HEK293 (cell line): ENCODE data around the gene C9orf153.

Experiments
- CTCF ChIA-PET: fragments of 350-600 bp; formaldehyde crosslinking; extraction: SDS; loops from one replicate; lab custom pipeline; 2021; ENCODE audit warnings: antibody characterized with exemption; lab: Yijun Ruan, JAX
- POLR2A ChIA-PET: fragments of 300-600 bp; formaldehyde crosslinking; extraction: SDS; loops from one replicate; lab custom pipeline; 2020; ENCODE audit warnings: antibody characterized with exemption, inconsistent platforms; lab: Yijun Ruan, JAX
- H3K27ac ChIP-seq: fragments of 200-500 bp; sonication (Bioruptor generic); 2 replicates; pipeline ENCODE4 v1.5.1; 2014; ENCODE audit warnings: low read depth, low read length, control low read depth, inconsistent platforms; ENCODE audit errors: extremely low read depth
- H3K36me3 ChIP-seq, 2 experiments: fragments of 200-500 bp in 1 of 2; sonication (Bioruptor generic) in 1 of 2; 1 replicate in 1 of 2; 2 replicates in 1 of 2; pipeline ENCODE4 v1.5.1; 2014 to 2017; ENCODE audit warnings: inconsistent platforms in 2 of 2, low read length in 2 of 2; ENCODE audit not compliant: control insufficient read depth in 2 of 2, insufficient read depth in 1 of 2
- H3K4me1 ChIP-seq: fragments of 200-500 bp; sonication (Bioruptor generic); 2 replicates; pipeline ENCODE4 v1.5.1; 2014; ENCODE audit warnings: mild to moderate bottlenecking, low read length, inconsistent platforms; ENCODE audit not compliant: control insufficient read depth, insufficient read depth
- H3K4me3 ChIP-seq: 2 replicates; pipeline ENCODE4 v1.5.1; 2011; ENCODE audit warnings: low read depth, mild to moderate bottlenecking, control low read depth, low read length, moderate library complexity
- H3K9me3 ChIP-seq: fragments of 200-500 bp; sonication (Bioruptor generic); 2 replicates; pipeline ENCODE4 v1.5.1; 2014; ENCODE audit warnings: low read depth, low read length, inconsistent platforms; ENCODE audit not compliant: control insufficient read depth, insufficient read depth
- BCL11B ChIP-seq: fragments of 450-650 bp; formaldehyde crosslinking; IDR thresholded peaks from 2 replicates; pipeline ENCODE4 v1.5.1; 2016; ENCODE audit warnings: low read depth, missing biosample characterization, missing genetic modification characterization
- CTCF ChIP-seq: fragments of 450-650 bp; formaldehyde crosslinking; IDR thresholded peaks from 2 replicates; pipeline ENCODE4 v1.5.1; 2016; ENCODE audit warnings: missing biosample characterization, missing genetic modification characterization
- EGR2 ChIP-seq: fragments of 450-650 bp; formaldehyde crosslinking; IDR thresholded peaks from 2 replicates; pipeline ENCODE4 v1.5.1; 2016; ENCODE audit warnings: low read depth, missing biosample characterization, missing genetic modification characterization
- HOXA7 ChIP-seq: sonication (generic); formaldehyde crosslinking; IDR thresholded peaks from 2 replicates; pipeline ENCODE4 v1.8.1; 2022; ENCODE audit warnings: missing genetic modification reagents, borderline replicate concordance
- PRDM1 ChIP-seq: fragments of 450-650 bp; formaldehyde crosslinking; IDR thresholded peaks from 2 replicates; pipeline ENCODE4; 2016; ENCODE audit warnings: missing biosample characterization, missing genetic modification characterization
- ZBTB21 ChIP-seq: fragments of 450-650 bp; formaldehyde crosslinking; IDR thresholded peaks from 2 replicates; pipeline ENCODE4 v1.5.1; 2017; ENCODE audit warnings: missing biosample characterization, missing genetic modification characterization
- ZBTB6 ChIP-seq: fragments of 450-650 bp; formaldehyde crosslinking; IDR thresholded peaks from 2 replicates; pipeline ENCODE4 v1.5.1; 2017; ENCODE audit warnings: missing biosample characterization, missing genetic modification characterization
- ZNF214 ChIP-seq: fragments of 450-650 bp; formaldehyde crosslinking; IDR thresholded peaks from 2 replicates; pipeline ENCODE4 v1.5.1; 2017; ENCODE audit warnings: missing biosample characterization, mild to moderate bottlenecking, missing genetic modification characterization, borderline replicate concordance
- ZNF23 ChIP-seq: fragments of 450-650 bp; formaldehyde crosslinking; IDR thresholded peaks from 2 replicates; pipeline ENCODE4 v1.5.1; 2016; ENCODE audit warnings: missing biosample characterization, missing genetic modification characterization, borderline replicate concordance
- ZNF280D ChIP-seq: fragments of 450-650 bp; formaldehyde crosslinking; IDR thresholded peaks from 2 replicates; pipeline ENCODE4 v1.5.1; 2016; ENCODE audit warnings: missing biosample characterization, missing genetic modification characterization
- ZNF354C ChIP-seq: fragments of 450-650 bp; formaldehyde crosslinking; IDR thresholded peaks from 2 replicates; pipeline ENCODE4 v1.5.1; 2016; ENCODE audit warnings: missing biosample characterization, missing genetic modification characterization, low read depth, borderline replicate concordance
- ZNF513 ChIP-seq: fragments of 450-650 bp; IDR thresholded peaks from 2 replicates; pipeline ENCODE4 v1.5.1; 2018; ENCODE audit warnings: missing biosample characterization, missing genetic modification characterization
- ZNF514 ChIP-seq: fragments of 450-650 bp; formaldehyde crosslinking; IDR thresholded peaks from 2 replicates; pipeline ENCODE4 v1.5.1; 2016; ENCODE audit warnings: missing biosample characterization, missing genetic modification characterization
- ZNF544 ChIP-seq: fragments of 450-650 bp; formaldehyde crosslinking; IDR thresholded peaks from 2 replicates; pipeline ENCODE4 v1.5.0; 2017; ENCODE audit warnings: missing biosample characterization, missing genetic modification characterization
- ZNF571 ChIP-seq: fragments of 450-650 bp; formaldehyde crosslinking; IDR thresholded peaks from 2 replicates; pipeline ENCODE4 v1.5.0; 2017; ENCODE audit warnings: missing biosample characterization, missing genetic modification characterization
- ZNF670 ChIP-seq: fragments of 450-650 bp; formaldehyde crosslinking; IDR thresholded peaks from 2 replicates; pipeline ENCODE4 v1.5.1; 2016; ENCODE audit warnings: missing biosample characterization, missing genetic modification characterization, low read depth
- ZNF830 ChIP-seq: fragments of 450-650 bp; IDR thresholded peaks from 2 replicates; pipeline ENCODE4 v1.5.0; 2018; ENCODE audit warnings: missing biosample characterization, missing genetic modification characterization, low read depth, mild to moderate bottlenecking, moderate library complexity

Gene C9orf153

GRCh38 chr9:86257391-86257790 is 2.1 kb downstream of the C9orf153 start (continued):
- TF ChIP-seq ZNF280D (no peak), ZBTB21 (tag by site-specific recombination) (no peak)

- Histone ChIP-seq H3K27ac (no peak overlapping the region), H3K36me3 (peaks cover 0 to 2% of the 10 kb centered on the region in 2 experiments; a peak in 1 of 3 replicates), H3K4me3 (no peak overlapping the region), H3K9me3 (no peaks in the 10 kb centered on the region), H3K4me1 (no peaks in the 10 kb centered on the region)
- ChIA-PET POLR2A (interaction anchor here (1.6 kb wide), 1 partner anchor 26 kb away, joined by 7 read pairs; the partner anchor contains the start of gene ISCA1), CTCF (interaction anchor here (0.6 to 3.3 kb wide), 4 partner anchors 9 to 326 kb away, joined by 3 to 10 read pairs (median 4); no protein-coding TSS in a partner anchor)
- TF ChIP-seq ZNF830 (tag by site-specific recombination) (no peak), ZBTB6 (tag by site-specific recombination) (no peak), ZNF513 (tag by site-specific recombination) (no peak), PRDM1 (tag by site-specific recombination) (no peak), ZNF544 (tag by site-specific recombination) (no peak), ZNF670 (tag by site-specific recombination) (no peak), HOXA7 (CRISPR knock-in tag) (no peak), ZNF514 (tag by site-specific recombination) (no peak), CTCF (tag by site-specific recombination) (no peak), ZNF214 (no peak), BCL11B (tag by site-specific recombination) (no peak), EGR2 (tag by site-specific recombination) (no peak), ZNF23 (no peak), ZNF571 (tag by site-specific recombination) (no peak), ZNF354C (tag by site-specific recombination) (no peak)
Observed at GRCh38 chr9:86256653-86257052, 2.8 kb downstream of the C9orf153 start.
